GM12878 (cell line): ENCODE measurements around the gene KCNIP2. TPM values are rescaled to one million over a fixed set of nuclear protein-coding genes. Genes with fewer than 3 reads are reported as not detected.

Source experiments
- ATAC-seq: fragments of 200-7000 bp; cut with Tn5 transposase; 3 replicates; pipeline ENCODE4 v1.9.1; 2020; ENCODE audit warnings: mild to moderate bottlenecking, moderate library complexity
- BruUV-seq: library from RNA; stranded (reverse); fragments of 400-500 nt; replicated peaks from 2 replicates; lab custom pipeline; 2021; lab: Mats Ljungman, UMichigan
- CTCF ChIA-PET: fragments of 300-600 bp; sonication (Branson Sonifier 250); formaldehyde crosslinking; extraction: SDS; loops from one replicate; lab custom pipeline; 2021; ENCODE audit warnings: inconsistent platforms; lab: Yijun Ruan, JAX
- POLR2A ChIA-PET: fragments of 350-600 bp; formaldehyde crosslinking; extraction: SDS; loops from one replicate; lab custom pipeline; 2021; ENCODE audit warnings: inconsistent platforms; lab: Charles Lee
- RAD21 ChIA-PET: fragments of 300-600 bp; sonication (Branson Sonifier 250); formaldehyde crosslinking; loops from one replicate; lab custom pipeline; 2023; ENCODE audit warnings: antibody characterized with exemption; ENCODE audit not compliant: unreplicated experiment; lab: Charles Lee
- SMC1A ChIA-PET: fragments of 300-600 bp; sonication (Branson Sonifier 250); formaldehyde crosslinking; loops from one replicate; lab custom pipeline; 2023; ENCODE audit not compliant: unreplicated experiment, uncharacterized antibody; lab: Charles Lee
- DNase-seq: peaks from one replicate; pipeline ENCODE4 v3.0.0-alpha.2; 2011; ENCODE audit warnings: low read depth, low spot score
- FAIRE-seq: peaks from 3 replicates; lab custom pipeline; 2011; peaks lifted over from hg19 to GRCh38; lab: Jason Lieb, UNC
- H2AFZ ChIP-seq: 2 replicates; pipeline ENCODE4 v1.6.0; 2011; ENCODE audit warnings: low read depth, low read length, control low read depth; ENCODE audit not compliant: control insufficient read depth
- H3K27ac ChIP-seq: 2 replicates; pipeline ENCODE4 v1.5.1; 2011; ENCODE audit warnings: control low read depth; ENCODE audit not compliant: control insufficient read depth, insufficient read depth
- H3K27me3 ChIP-seq, 2 experiments: replicated peaks in 1 of 2; 2 replicates each; pipeline versions ENCODE4 v1.6.0 to v1.6.1; 2011; ENCODE audit warnings: low read length in 1 of 2; ENCODE audit not compliant: control insufficient read depth in 2 of 2, insufficient read depth in 2 of 2
- H3K36me3 ChIP-seq, 2 experiments: 2 replicates each; pipeline ENCODE4 v1.5.1; 2011; ENCODE audit warnings: low read length in 1 of 2; ENCODE audit not compliant: control insufficient read depth in 2 of 2, insufficient read depth in 2 of 2
- H3K4me1 ChIP-seq: 2 replicates; pipeline ENCODE4 v1.6.1; 2011; ENCODE audit warnings: mild to moderate bottlenecking, low read length, moderate library complexity, mixed read lengths; ENCODE audit not compliant: control insufficient read depth, insufficient read depth
- H3K4me2 ChIP-seq: 2 replicates; pipeline ENCODE4 v1.6.0; 2011; ENCODE audit warnings: control low read depth; ENCODE audit not compliant: control insufficient read depth, insufficient read depth
- H3K4me3 ChIP-seq: fragments of 200-600 bp; sonication (generic); 2 replicates; pipeline ENCODE4 v1.5.1; 2016
- H3K79me2 ChIP-seq: 2 replicates; pipeline ENCODE4 v1.6.0; 2011; ENCODE audit warnings: low read length; ENCODE audit not compliant: control insufficient read depth, insufficient read depth
- H3K9ac ChIP-seq: 2 replicates; pipeline ENCODE4 v1.8.0; 2011; ENCODE audit warnings: low read length, control low read depth, mixed read lengths; ENCODE audit not compliant: control insufficient read depth, insufficient read depth
- H3K9me3 ChIP-seq: replicated peaks from 3 replicates; pipeline ENCODE4 v1.5.1; 2011; ENCODE audit warnings: mild to moderate bottlenecking, low read length; ENCODE audit not compliant: control insufficient read depth, insufficient read depth
- H4K20me1 ChIP-seq: 2 replicates; pipeline ENCODE4 v1.6.0; 2011; ENCODE audit not compliant: control insufficient read depth, insufficient read depth
- HCFC1 ChIP-seq: fragments of 150-350 bp; IDR thresholded peaks from 2 replicates; pipeline ENCODE4 v1.6.1; 2014; ENCODE audit warnings: low read length
- HDAC2 ChIP-seq: fragments of 200-600 bp; sonication (generic); IDR thresholded peaks from 2 replicates; pipeline ENCODE4 v1.6.1; 2017
- MXI1 ChIP-seq: fragments of 150-350 bp; IDR thresholded peaks from 2 replicates; pipeline ENCODE4 v1.6.1; 2011; ENCODE audit warnings: low read depth, mild to moderate bottlenecking, inconsistent platforms, low read length, improper control_type of control experiment
- RAD21 ChIP-seq: IDR thresholded peaks from 2 replicates; pipeline ENCODE4 v1.6.1; 2011; ENCODE audit warnings: mild to moderate bottlenecking, low read depth, low read length, moderate library complexity; ENCODE audit not compliant: insufficient read depth
- YBX1 ChIP-seq: fragments of 450-650 bp; IDR thresholded peaks from 2 replicates; pipeline ENCODE4 v1.6.1; 2016; ENCODE audit warnings: antibody characterized with exemption
- WGBS: methylation state at CpG from one replicate; pipeline ENCODE4 v1.1.6; 2016; ENCODE audit warnings: low lambda C conversion rate; ENCODE audit not compliant: insufficient replicate concordance, insufficient coverage; ENCODE audit errors: missing lambda C conversion rate; 5-methylcytosine and 5-hydroxymethylcytosine counted together
- in situ Hi-C: fragments of 300-500 bp; cut with MboI; formaldehyde crosslinking; loops from 9 replicates; pipeline ENCODE4 v1.14.3; 2018; ENCODE audit warnings: mixed read lengths
- intact Hi-C: fragments of 100-400 bp; cut with micrococcal nuclease; formaldehyde crosslinking; loops from one replicate; pipeline ENCODE4 v1.14.2; 2022; ENCODE audit not compliant: unreplicated experiment
- polyA plus RNA-seq, 11 experiments: library from polyadenylated mRNA; depleted of rRNA in 4 of 11; unstranded in 6 of 11; stranded (reverse) in 5 of 11; fragments of >200 nt; fragmentation: Nextera tagmentation in 4 of 11; fragmentation: Illumina TruSeq in 1 of 11; extraction: Ambion mirVana in 4 of 11; extraction: Trizol in 1 of 11; gene quantifications; 1 replicate in 1 of 11; 2 replicates in 10 of 11; pipeline versions ENCODE4 v1.2.1 to v1.2.3, GENCODE V29; 2011 to 2016; ENCODE audit warnings: inconsistent platforms in 2 of 11, missing spikeins in 2 of 11, low read depth in 1 of 11
- total RNA-seq, 4 experiments: library from RNA; depleted of rRNA in 3 of 4; stranded (reverse); fragments of >200 nt in 3 of 4; fragmentation: Illumina TruSeq in 1 of 4; extraction: Trizol in 1 of 4; gene quantifications; 2 replicates each; pipeline versions ENCODE4 v1.2.1 to v1.2.3, GENCODE V29; 2013 to 2021
- TF ChIP-seq, protein P1 (sequence below): fragments of 450-650 bp; IDR thresholded peaks from 2 replicates; pipeline ENCODE4 v1.6.1; 2017; ENCODE audit warnings: low read depth, mild to moderate bottlenecking, moderate library complexity

The KCNIP2 gene
- total and polyA plus RNA-seq, 10 of the 15 experiments (the other 5 are each of a cell fraction or from before 2014, with no cell fraction given): 0.46 to 4.3 (median 1.7) TPM

- Histone ChIP-seq H2AFZ (no peak overlapping the region), H3K27me3 (no peaks in the 10 kb centered on the region), H3K4me2 (no peak overlapping the region), H4K20me1 (no peaks in the 10 kb centered on the region), H3K27ac (no peak overlapping the region), H3K9me3 (no peaks in the 10 kb centered on the region), H3K36me3 (peaks cover 5 to 6% of the 10 kb centered on the region in 2 experiments; a peak in 2 of 4 replicates), H3K4me1 (no peaks in the 10 kb centered on the region), H3K9ac (no peak overlapping the region), H3K79me2 (no peaks in the 10 kb centered on the region), H3K4me3 (no peak overlapping the region)
- intact Hi-C loops: no loop called here
- ChIA-PET POLR2A (no interaction called here), SMC1A (interaction anchor here (0.8 to 2.5 kb wide), 3 partner anchors 39 to 161 kb away, joined by 3 to 8 read pairs (median 3); no protein-coding TSS in a partner anchor), RAD21 (interaction anchor here (1.5 kb wide), 1 partner anchor 39 kb away, joined by 5 read pairs; no protein-coding TSS in a partner anchor), CTCF (interaction anchor here (3.8 to 17.0 kb wide), 3 partner anchors 9 to 161 kb away, joined by 22 to 398 read pairs (median 143); partner anchors contain the start of gene KCNIP2)
- no peak for TF ChIP-seq YBX1
- TF ChIP-seq RAD21: 0 out of 2 replicates have a peak, but pooled peaks have one; percentile 3
- FAIRE-seq: no peak
- in situ Hi-C loops: no loop called here
- BruUV-seq: no TSS peak
- no peak for ATAC-seq
- no peak for DNase-seq
- WGBS: 96% methylated on average over 3 of the region's 3 CpGs
Measured at GRCh38 chr10:101848894-101849351, 5.3 kb upstream of the KCNIP2 start.

DNA sequence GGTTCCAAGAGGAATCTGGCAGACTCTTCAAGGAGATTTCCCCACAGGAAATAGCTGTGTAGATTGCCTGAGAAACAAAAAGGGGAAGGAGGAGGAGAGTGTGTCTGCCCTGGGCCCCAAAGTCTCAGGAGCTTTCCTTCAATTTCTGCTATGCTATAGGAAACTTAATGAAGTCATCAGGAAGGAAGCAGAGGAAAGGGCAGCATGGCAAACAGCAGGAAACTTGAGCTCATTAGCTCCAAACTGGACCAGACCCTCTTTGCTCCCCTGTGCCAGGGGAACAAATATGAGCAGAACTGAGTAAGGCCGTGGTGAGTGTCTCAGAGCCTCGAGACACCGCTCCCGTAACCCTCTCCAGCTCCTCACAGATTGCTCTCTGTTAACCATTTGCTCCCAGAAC lies 4.8 kb upstream of the KCNIP2 start:
- SMC1A ChIA-PET: interaction anchor here (0.8 to 2.5 kb wide), 3 partner anchors 40 to 162 kb away, joined by 3 to 8 read pairs (median 3); no protein-coding TSS in a partner anchor
- no peak for DNase-seq
- WGBS: 82% methylated on average over 4 of the region's 4 CpGs
- POLR2A ChIA-PET: interaction anchor here (0.5 kb wide), 1 partner anchor 122 kb away, joined by 4 read pairs; no protein-coding TSS in a partner anchor
- H3K4me3 ChIP-seq: no peak overlapping the region
- H3K27me3 ChIP-seq: no peaks in the 10 kb centered on the region
- no peak for ATAC-seq
- TF ChIP-seq MXI1 (no peak), HCFC1 (no peak), HDAC2 (no peak)
- TF ChIP-seq, protein P1, sequence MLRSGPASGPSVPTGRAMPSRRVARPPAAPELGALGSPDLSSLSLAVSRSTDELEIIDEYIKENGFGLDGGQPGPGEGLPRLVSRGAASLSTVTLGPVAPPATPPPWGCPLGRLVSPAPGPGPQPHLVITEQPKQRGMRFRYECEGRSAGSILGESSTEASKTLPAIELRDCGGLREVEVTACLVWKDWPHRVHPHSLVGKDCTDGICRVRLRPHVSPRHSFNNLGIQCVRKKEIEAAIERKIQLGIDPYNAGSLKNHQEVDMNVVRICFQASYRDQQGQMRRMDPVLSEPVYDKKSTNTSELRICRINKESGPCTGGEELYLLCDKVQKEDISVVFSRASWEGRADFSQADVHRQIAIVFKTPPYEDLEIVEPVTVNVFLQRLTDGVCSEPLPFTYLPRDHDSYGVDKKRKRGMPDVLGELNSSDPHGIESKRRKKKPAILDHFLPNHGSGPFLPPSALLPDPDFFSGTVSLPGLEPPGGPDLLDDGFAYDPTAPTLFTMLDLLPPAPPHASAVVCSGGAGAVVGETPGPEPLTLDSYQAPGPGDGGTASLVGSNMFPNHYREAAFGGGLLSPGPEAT: no peak
- H2AFZ ChIP-seq: no peak overlapping the region
- H3K4me1 ChIP-seq: no peaks in the 10 kb centered on the region
- BruUV-seq: no TSS peak
- H3K4me2 ChIP-seq: no peak overlapping the region
- in situ Hi-C loops (no loop called here), intact Hi-C loops (no loop called here)
- RAD21 ChIA-PET: interaction anchor here (1.5 kb wide), 1 partner anchor 40 kb away, joined by 5 read pairs; no protein-coding TSS in a partner anchor
- H3K36me3 ChIP-seq: peaks cover 5 to 6% of the 10 kb centered on the region in 2 experiments; a peak in 2 of 4 replicates
- H3K9ac ChIP-seq: no peak overlapping the region
- CTCF ChIA-PET: interaction anchor here (3.8 to 17.0 kb wide), 3 partner anchors 9 to 161 kb away, joined by 22 to 398 read pairs (median 143); partner anchors contain the start of gene KCNIP2
- no peaks in the 10 kb centered on the region for H3K79me2 ChIP-seq
- no peak for FAIRE-seq
- H3K9me3 ChIP-seq: no peaks in the 10 kb centered on the region
- H3K27ac ChIP-seq: no peak overlapping the region
- no peaks in the 10 kb centered on the region for H4K20me1 ChIP-seq
